Muscle layer of colon (tissue), 2 donors: ENCODE data around the gene SEC22A.

Experiments
- H3K27ac ChIP-seq: one replicate; pipeline ENCODE4 v1.7.0; 2013; ENCODE audit warnings: low read depth, mild to moderate bottlenecking, low read length, moderate library complexity
- H3K27me3 ChIP-seq, 2 donors: one replicate each; pipeline ENCODE4 v1.7.0; 2013; ENCODE audit warnings: low read length in 2 of 2, mild to moderate bottlenecking in 2 of 2; ENCODE audit not compliant: insufficient read depth in 2 of 2, control insufficient read depth in 1 of 2
- H3K36me3 ChIP-seq: one replicate; pipeline ENCODE4 v1.7.0; 2013; ENCODE audit warnings: mild to moderate bottlenecking, low read length; ENCODE audit not compliant: insufficient read depth
- H3K4me1 ChIP-seq: one replicate; pipeline ENCODE4 v1.7.0; 2013; ENCODE audit warnings: mild to moderate bottlenecking, low read length; ENCODE audit not compliant: insufficient read depth
- H3K4me3 ChIP-seq, 2 donors: one replicate each; pipeline ENCODE4 v1.7.0; 2013; ENCODE audit warnings: low read length in 2 of 2, low read depth in 1 of 2, mild to moderate bottlenecking in 1 of 2, moderate library complexity in 1 of 2
- H3K9ac ChIP-seq: one replicate; pipeline ENCODE4 v1.7.0; 2013; ENCODE audit warnings: low read length
- H3K9me3 ChIP-seq: one replicate; pipeline ENCODE4 v1.7.0; 2013; ENCODE audit warnings: mild to moderate bottlenecking, low read length
- donor health status: abdominal sarcoma.
- donor health status: Adenocarcinoma of cecum.

SEC22A gene

DNA sequence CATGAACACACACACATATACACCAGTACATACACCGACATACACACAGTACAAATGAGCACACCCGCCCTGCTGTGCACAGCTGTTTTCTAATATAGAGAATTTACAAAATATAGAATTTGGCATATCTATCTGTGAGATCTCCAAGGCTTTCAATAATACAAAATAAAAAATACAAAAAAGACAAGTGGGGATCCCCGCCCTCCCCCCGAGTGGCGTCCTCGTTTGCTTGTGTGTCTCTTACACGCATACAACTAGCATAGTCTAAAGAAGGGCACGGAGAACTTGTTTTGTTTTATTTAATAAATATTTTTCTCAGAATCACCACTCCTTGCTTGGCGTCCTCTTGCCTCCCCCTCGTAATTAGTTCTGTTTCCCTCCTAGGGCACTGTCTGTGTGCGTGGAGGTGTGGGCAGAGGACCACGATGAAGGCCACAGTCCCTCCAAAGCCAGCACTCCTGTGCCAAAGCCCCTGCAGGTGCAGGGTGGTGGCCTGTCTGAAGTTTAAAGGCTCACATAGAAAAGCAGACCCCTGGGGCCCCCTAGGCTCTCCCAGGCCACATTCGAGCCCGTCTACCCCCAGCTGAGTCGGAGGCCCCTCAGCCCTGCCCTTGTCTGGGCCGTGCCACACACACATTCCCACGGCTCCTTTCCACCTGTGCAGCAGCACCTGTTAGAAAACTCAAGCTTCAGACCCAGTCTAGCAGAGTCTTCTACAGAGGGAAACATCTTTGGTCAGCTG is 82.1 kb downstream of the SEC22A start:
- Histone ChIP-seq H3K27me3 (no peaks in the 10 kb centered on the region), H3K9ac (no peak overlapping the region), H3K27ac (no peak overlapping the region), H3K4me3 (no peak overlapping the region), H3K36me3 (peaks cover 32% of the 10 kb centered on the region), H3K9me3 (no peaks in the 10 kb centered on the region), H3K4me1 (no peaks in the 10 kb centered on the region)

DNA sequence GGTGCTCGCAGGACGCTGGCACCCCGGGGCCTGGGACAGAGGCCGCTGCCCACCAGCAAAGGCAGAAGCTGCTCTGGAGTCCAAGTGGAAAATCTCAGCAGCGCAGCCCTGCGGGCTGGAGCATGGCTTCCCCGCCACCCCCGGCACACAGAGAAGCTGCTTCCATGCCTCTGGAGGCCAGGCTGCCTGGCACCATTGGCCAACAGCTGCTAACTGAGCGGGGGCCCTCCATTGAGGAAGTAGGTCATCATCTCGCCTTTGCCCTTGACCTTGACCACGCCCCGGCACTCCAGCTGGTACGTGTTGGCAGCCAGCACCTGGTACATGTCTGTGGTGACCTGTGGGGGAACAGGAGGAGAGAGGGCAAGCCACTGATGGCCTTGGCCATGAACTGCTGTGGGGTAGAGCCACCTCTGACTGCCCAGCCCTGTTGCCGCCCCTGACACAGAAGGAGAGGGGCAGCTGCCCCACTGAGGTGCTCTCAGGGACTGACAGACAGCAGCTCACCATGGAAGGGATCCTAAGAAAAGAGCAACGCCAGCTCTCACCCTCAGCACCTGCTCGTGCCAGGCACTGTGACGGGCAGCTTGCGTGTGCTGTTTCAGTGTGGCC is 82.8 kb downstream of the SEC22A start:
- Histone ChIP-seq H3K36me3 (peaks cover 37% of the 10 kb centered on the region), H3K9me3 (no peaks in the 10 kb centered on the region), H3K9ac (no peak overlapping the region), H3K4me1 (no peaks in the 10 kb centered on the region), H3K4me3 (no peak overlapping the region), H3K27me3 (no peaks in the 10 kb centered on the region), H3K27ac (no peak overlapping the region)

DNA sequence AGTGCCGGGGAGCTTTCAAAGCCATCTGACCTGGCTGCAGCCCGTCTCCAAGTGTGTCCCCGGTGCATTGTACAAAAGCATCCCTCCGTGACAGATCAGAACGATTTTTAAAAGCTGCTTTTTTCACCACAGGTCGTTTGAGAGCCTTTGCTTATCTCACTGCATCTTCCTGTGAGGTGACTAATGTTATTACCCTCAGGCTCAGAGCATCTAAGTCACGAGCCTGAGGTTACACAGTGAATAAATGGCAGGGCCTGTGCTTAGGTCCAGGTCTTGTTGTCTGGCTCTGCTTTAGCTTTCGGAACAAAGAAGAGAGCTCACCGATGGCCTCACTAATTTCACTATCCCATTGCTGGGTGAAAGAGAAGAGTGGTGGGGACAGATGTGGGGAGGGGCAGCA is 83.3 kb downstream of the SEC22A start:
- Histone ChIP-seq H3K36me3 (peaks cover 40% of the 10 kb centered on the region), H3K9ac (no peak overlapping the region), H3K27ac (no peak overlapping the region), H3K27me3 (no peaks in the 10 kb centered on the region), H3K9me3 (no peaks in the 10 kb centered on the region), H3K4me1 (no peaks in the 10 kb centered on the region), H3K4me3 (no peak overlapping the region)

DNA sequence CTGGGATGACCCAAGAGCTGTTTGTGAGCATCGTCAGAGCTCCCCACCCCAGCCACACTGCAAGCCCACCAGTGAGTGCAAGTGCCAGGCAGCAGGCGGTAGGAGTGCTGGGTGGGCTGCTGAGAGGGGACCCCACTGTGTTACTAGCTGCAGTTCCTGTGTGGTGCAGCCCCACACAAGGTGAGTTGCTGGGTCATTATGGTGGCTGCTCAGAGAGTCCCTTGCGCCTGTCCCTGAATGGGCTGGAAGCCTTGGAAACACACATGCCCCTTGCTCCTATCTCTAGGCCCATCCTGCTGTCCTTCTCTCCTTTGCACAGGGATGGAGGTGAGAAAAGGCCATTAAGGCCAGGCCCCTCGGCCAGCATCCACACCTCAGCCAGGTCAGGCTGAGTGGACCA is 83.7 kb downstream of the SEC22A start:
- Histone ChIP-seq H3K4me3 (no peak overlapping the region), H3K4me1 (no peaks in the 10 kb centered on the region), H3K9me3 (no peaks in the 10 kb centered on the region), H3K9ac (no peak overlapping the region), H3K27me3 (no peaks in the 10 kb centered on the region), H3K36me3 (peaks cover 40% of the 10 kb centered on the region), H3K27ac (no peak overlapping the region)

DNA sequence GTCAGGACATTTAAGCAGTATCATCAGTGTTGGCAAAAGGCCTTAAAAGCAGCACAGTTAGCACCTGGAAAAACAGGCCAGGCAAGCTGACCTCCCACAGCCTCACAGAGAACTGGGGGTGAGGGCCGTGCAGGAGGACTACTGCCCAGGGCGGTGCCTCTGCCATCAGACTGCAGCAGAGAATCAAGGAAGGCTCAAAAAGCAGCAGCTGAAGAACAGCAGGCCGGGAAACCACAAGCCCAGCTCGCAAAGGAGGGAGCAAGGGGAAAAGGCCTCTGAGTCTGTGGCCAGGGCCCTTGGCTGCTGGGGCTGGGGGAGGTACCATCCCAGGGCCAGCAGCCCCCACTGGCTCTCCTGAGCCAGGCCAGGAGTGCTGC is 84.2 kb downstream of the SEC22A start:
- Histone ChIP-seq H3K27me3 (no peaks in the 10 kb centered on the region), H3K36me3 (peaks cover 45% of the 10 kb centered on the region), H3K4me1 (no peaks in the 10 kb centered on the region), H3K27ac (no peak overlapping the region), H3K9ac (no peak overlapping the region), H3K4me3 (no peak overlapping the region), H3K9me3 (no peaks in the 10 kb centered on the region)

DNA sequence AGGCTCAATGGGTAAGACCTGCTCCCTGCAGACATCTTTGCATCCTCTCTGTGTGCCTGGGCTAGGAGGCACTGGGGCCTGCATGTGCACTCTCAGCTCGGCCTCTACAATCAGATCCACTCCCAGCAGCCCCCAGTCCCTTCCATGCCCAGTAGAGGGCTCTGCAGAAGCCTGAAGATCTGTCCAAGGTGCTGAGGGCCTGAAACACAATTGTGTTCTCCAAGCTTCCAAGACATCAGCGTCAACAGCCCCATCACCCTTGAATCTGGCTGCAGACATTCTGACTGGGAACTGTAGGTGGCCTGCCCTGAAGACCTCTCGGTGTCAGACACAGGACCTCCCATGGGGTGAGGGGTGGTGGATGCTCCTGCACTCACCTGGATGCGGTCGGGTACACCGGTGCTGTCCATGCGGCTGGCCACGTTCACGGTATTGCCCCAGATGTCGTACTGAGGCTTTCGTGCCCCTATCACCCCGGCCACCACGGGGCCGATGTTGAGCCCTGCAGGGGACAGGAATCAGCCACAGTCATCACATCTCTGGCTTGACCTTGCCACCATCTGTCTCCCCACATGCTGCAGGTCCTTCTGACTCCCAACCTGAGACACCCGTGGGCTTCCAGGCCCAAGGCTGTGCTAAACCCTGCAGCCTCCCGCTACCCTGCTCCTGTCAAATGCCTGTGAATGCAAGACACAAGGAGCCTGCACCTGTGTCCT is 84.7 kb downstream of the SEC22A start:
- Histone ChIP-seq H3K36me3 (peaks cover 50% of the 10 kb centered on the region), H3K27ac (no peak overlapping the region), H3K4me1 (no peaks in the 10 kb centered on the region)

DNA sequence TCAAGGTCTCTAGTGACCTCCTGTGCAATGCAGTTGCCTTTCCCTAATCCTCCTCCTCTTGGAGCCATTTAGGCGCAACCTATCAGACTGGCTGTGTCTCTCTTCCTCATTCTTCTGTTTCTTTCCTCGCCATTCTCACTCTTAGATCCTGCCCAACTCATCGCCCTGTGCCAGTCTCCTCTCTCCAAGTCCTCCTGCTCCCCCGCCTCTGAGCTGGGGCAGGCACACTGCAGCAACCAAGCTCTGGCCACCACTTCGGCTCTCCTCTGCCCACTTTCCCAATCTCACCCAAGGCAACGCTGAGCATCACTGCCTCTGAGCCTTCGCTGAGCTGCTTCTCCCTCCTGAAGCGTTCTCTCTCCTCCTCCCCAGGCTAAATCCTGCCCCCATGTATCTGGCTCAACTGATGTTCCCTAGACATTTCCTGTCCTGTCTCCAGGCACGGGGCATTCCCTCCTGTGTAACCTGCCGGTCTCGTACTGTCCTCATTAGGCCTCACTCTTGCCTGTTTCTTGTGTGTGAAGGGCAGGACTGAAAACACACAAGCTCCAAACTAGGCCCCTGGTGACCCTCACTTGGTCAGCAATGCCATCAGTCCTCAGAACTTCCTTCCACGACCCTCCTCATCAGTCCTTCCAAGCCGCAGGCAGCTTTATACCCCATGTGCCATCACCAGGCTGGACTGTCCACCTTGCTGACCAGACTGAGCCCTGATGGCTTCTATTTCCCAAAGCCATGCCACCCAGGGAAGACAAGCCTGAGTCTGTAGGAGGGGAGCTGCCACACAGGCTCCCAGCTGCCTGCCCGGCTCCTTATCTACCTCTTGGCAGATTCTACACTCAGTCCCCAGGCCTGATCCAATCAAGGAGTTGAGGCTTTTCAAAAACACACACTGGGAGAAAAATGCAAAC is 85.6 kb downstream of the SEC22A start:
- Histone ChIP-seq H3K36me3 (peaks cover 55% of the 10 kb centered on the region), H3K9me3 (no peaks in the 10 kb centered on the region), H3K9ac (no peak overlapping the region)

More for the DNA sequence above, 84.7 kb downstream of the SEC22A start:
- Histone ChIP-seq H3K4me3 (no peak overlapping the region), H3K9me3 (no peaks in the 10 kb centered on the region), H3K27me3 (no peaks in the 10 kb centered on the region), H3K9ac (no peak overlapping the region)

DNA sequence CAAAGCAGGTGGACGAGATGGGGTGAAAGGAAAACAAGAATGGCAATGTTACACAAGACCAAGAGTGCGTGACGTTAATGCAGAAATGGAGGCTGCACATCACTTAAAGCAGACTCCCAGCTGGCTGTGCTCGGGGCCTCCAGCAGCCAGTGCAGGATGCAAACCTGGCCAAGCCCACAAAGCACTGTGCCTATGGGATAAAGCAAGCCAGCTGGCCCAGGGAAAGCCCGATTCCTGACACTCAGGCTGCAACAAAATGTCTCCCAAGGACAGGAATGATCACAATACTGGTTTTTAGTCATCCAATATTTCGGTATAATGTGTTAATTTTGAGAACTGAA is 86.2 kb downstream of the SEC22A start:
- Histone ChIP-seq H3K27ac (no peak overlapping the region), H3K9me3 (no peaks in the 10 kb centered on the region), H3K9ac (no peak overlapping the region), H3K4me3 (no peak overlapping the region), H3K4me1 (no peaks in the 10 kb centered on the region), H3K27me3 (no peaks in the 10 kb centered on the region), H3K36me3 (peaks cover 55% of the 10 kb centered on the region)

More for the DNA sequence above, 85.6 kb downstream of the SEC22A start:
- Histone ChIP-seq H3K4me1 (no peaks in the 10 kb centered on the region), H3K27ac (no peak overlapping the region), H3K4me3 (no peak overlapping the region), H3K27me3 (no peaks in the 10 kb centered on the region)

DNA sequence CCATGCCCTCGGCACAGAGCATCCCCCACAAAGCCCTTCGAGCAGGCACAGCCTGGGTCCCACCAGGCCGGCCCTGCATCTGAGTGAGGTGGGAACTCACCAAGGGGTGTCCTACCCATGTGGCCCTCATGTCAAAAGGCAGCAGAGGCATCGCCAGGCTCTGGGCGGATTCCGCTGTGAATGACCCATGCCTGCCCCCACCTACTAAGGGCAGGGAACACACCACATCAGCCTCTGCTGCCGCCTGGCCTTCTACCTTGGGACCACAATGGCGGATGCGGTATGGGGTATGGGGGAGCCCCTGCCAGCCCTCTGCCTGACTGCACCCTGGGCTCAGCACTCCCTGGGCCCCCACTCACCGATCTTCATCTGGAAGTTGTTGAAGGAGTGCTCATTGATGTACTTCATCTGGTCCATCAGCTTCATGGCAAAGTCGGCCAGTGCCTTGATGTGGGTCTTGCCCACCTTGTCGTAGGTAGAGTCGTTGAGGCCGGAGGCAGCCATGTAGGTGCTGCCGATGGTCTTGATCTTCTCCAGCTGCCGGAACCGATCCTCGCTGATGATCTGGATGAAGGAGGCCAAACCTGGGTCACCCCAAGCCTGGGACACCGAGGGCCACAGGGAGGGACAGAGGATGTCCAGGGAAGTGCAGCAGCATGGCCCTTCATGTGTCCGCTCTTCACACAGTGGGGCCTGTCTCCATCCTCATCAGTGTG is 87.8 kb downstream of the SEC22A start:
- no peaks in the 10 kb centered on the region for H3K27me3 ChIP-seq
- no peaks in the 10 kb centered on the region for H3K9me3 ChIP-seq
- no peaks in the 10 kb centered on the region for H3K4me1 ChIP-seq
- H3K36me3 ChIP-seq = peaks cover 55% of the 10 kb centered on the region
- no peak overlapping the region for H3K27ac ChIP-seq
- H3K9ac ChIP-seq = no peak overlapping the region
- H3K4me3 ChIP-seq = no peak overlapping the region

DNA sequence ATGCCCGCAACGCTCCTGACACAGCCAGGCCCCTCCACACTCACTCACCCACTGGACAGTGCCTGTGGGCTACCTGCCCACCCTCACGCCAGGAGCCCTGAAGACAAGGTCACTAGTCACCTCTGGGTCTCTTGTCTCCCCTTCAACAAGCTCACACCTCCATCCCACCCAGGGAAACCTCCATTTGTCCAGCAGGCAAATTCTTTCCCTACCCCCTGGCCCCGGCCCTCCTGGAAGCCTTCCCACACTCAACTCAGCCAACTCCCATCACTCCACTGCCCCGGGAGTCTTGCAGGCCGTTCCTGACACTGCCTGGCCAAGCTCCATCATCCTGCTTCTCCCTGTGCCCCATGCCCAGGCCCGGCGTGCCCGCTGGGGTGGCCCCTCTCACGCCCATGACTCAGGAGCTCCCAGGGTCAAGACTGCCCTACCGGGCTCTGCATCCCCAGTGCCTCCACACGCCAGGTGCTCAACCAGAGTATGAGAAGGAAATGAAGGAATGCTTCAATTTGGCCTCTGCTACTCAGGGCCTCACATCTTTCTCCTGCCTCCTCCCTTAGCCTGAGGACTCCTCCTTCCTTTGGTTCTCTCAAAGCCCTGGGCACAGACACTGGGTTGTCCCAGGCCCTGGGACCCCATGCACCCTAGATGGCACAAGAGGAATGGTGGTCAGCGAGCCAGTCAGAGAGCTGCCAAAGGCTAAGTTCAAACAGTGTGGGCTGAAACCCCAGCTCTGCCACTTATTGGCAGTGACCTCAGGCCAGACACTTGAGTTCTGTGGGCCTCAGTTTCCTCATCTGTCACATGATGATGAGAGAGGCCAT is 88.6 kb downstream of the SEC22A start:
- H3K9me3 ChIP-seq = no peaks in the 10 kb centered on the region
- no peak overlapping the region for H3K27ac ChIP-seq
- H3K27me3 ChIP-seq = no peaks in the 10 kb centered on the region
- H3K4me3 ChIP-seq = no peak overlapping the region
- peaks cover 48% of the 10 kb centered on the region for H3K36me3 ChIP-seq
- no peaks in the 10 kb centered on the region for H3K4me1 ChIP-seq
- H3K9ac ChIP-seq = no peak overlapping the region
